GM21515 (cell line): ENCODE results near the gene ZFR.
"Not testable (repeated sequence)": the region's sequence is repeated elsewhere in the genome, so short reads cannot be mapped to it uniquely, and the experiment has no call there.

Source experiments
- ATAC-seq: cut with Tn5 transposase; IDR thresholded peaks from one replicate; pipeline ENCODE4 v1.9.1; 2021; ENCODE audit not compliant: unreplicated experiment

ZFR gene

DNA sequence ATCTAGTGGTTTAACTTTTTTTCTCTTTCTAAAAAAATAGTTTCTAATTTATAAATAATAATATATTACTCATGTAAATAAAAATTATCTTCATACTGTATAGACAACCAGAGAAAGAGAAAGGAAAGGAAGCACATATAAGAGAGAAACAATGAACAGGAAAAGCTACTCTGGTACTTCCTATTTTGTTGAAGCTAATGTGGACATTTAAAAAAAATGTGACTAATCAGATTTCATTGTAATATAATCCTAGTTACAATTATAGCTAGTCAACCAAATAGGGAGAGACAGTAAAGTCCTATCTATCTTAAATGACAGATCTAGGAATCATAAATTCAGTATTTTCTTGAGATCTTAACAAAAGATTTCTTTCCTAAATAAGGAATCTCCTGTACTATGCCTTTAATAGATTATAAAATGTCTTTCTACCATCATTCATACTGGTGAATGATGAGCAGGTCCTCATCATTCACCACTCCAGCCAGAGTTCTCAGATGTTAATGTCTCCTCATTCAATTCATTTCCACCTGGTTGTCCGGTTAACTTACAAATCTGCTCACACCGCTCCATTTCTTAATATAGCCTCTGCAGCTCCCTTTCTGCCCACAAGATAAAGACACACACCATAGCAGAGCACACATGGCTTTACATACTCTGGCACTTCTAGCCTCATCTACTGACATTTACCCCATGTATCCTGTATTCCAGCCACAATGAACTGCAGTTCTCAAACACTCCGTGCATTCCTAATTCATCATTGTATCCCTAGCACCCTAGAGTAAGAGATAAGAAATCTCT is 30.9 kb downstream of the ZFR start:
- no peak for ATAC-seq

DNA sequence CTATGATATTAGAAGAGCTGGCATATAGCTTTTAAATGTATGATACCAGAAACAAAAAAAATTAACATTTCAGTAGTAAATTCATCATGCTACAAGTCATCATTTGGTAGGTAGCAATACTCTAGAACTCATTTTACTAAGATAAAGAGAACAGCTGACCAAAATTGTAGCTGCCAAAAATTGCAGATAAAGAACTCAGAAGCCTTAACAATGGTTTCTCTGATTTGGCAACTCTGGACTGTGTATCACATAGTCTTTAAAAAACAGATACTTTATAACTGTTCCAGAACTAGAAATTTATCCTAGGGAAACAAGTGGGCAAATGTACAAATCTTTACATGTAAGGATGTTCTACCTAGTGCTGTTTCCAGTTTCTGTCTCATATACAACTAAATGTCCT is 33.9 kb downstream of the ZFR start:
- no peak for ATAC-seq

DNA sequence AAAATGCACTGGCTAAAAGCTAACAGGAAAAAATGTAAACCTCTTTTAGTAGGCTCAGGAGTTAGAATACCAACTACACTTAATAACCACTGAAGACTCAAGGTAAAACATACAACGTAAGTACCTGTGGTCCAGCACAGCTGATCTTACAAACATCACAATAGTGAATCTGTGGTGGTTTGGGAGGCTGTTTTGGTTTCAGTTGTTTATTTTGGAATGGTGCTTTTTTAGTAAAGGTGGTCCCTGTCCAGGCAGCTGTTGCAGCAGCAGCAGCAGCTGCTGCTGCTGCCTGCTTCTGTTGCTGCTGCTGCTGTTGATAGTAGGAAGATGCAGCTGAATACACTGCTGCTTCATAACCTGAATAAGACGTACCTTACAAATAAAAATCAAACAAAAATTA is 37.9 kb downstream of the ZFR start:
- ATAC-seq: peak; percentile 78

- ATAC-seq: no peak
These were observed 39.0 kb downstream of the ZFR start for GRCh38 chr5:32405507-32405906.

GRCh38 chr5:32403760-32404159 is 40.8 kb downstream of the ZFR start:
- no peak for ATAC-seq

DNA sequence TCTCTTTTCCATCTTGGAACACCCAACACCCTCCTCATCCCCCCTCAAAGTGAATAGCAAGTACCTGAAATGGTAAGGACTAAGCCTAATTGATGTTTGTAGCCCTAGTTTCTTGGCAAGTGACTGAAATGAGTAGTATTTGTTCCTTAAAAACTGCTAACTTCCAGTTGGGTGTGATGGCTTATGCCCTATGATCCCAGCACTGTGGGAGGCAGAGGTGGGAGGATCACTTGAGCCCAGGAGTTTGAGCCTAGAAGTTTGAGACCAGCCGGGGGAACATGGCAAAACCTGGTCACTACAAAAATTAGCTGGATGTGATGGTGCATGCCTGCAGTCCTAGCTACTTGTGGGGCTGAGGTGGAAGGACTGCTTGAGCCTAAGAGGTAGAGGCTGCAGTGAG is 44.1 kb downstream of the ZFR start:
- no peak for ATAC-seq

DNA sequence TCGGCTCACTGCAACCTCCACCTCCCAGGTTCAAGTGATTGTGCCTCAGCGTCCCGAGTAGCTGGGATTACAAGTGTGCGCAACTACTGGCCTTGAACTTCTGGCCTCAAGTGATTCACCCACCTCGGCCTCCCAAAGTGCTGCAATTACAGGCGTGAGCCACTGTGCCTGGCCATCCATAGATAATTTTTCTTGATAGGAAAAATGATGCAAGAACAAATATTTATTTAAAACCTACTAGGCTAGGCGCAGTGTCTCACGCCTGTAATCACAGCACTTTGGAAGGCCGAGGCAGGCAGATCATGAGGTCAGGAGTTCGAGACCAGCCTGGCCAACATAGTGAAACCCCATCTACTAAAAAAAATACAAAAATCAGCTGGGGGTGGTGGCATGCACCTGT is 45.8 kb downstream of the ZFR start:
- not testable (repeated sequence) for ATAC-seq

DNA sequence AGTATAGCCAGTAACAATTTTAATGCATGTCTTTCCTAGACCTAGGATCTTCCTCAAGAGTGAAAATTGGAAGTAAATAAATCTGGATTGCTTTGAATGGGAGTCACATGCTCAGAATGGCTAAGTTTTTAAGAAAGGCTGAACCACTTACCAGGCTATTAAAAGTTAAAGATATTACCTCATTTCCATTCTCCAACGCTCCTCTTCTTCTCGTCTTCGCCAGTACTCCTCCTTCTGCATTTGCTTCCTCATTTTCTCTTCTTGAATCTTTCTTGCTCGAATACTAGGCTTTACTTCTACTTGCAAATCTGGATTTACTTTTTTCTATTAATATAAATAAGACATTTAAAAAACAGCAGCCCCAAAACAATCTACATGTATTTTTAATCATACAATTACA is 49.6 kb downstream of the ZFR start:
- no peak for ATAC-seq

DNA sequence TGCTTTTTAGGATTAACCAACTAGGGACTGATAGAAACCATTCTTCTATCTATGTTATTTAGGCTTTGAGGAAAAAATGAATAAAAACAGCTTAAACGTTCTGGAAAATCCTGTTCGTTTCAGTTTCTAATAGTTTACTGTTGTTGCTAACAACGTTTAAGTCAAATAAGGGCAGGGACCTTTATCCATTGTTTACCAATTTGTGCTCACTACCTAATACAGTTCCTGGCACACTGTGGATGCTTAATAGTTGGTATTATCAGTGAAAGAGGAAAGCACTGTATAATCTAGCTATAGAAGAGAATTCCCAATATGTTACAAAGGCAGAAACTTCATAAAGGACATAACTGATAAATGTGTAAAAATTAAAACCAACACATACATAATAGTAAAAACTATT is 52.5 kb downstream of the ZFR start:
- ATAC-seq: no peak

DNA sequence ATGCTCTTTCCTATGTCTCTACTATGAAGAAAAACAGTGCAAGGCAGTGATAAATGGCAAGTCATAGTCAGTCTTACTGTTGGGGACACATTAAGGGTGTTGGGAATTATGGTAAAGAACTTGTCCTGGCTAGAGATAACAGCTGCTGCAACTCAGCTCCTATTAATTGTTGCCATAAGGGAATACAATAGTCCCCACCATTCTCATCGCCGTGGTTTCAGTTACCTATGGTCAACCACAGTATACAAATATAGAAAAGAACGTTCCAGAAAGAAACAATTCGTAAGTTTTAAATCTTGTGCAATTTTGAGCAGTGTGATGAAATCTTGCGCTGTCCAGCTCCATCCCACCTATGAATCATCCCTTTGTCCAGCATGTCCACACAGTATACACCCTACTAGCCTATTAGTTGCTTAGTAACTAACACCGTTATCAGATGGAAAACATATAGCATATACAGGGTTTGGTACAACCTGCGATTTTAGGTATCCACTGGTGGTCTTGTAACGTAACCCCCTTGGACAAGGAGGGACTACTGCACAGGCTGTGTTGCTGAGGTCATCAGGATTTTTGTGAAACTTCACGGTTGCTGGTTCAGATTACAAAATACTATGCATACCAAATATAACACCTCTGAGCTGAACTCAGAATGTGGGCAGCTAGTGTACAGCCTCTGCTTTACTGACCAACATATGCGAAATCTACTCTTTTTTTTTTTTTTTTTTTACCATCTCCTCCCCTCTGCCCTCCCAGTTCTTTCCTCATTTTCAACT is 53.5 kb downstream of the ZFR start:
- ATAC-seq: no peak

DNA sequence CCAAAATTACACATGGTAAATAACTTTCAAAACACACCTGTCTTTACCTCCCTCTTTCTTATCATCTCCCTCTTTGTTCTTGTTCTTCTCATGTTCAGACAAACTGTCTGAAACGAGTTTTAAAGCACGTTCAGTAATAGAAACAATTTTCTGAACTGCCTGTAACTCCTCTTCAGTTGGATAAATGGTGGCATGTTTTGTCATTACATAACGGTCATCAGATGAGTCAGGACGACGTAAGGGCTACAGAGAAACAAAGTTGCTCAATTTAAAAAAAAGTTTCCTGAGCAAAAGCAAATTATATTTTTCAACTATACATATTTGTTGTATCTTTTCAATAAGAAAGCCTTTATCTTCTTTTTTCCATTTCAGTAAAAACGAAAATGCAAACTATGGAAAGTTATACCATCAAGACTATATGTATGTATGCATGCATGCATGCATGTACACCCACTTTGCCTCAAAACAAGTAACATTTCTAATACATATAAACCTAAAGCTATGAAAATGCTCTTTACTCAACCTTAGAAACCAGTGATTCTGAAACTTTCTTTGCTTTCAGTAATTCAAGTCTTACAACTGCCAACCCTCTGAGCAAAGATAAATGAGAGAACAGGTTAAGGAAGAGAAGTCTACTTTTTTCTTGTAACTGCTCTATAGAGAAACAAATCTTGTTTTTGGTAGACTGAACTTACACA is 56.0 kb downstream of the ZFR start:
- ATAC-seq: no peak

DNA sequence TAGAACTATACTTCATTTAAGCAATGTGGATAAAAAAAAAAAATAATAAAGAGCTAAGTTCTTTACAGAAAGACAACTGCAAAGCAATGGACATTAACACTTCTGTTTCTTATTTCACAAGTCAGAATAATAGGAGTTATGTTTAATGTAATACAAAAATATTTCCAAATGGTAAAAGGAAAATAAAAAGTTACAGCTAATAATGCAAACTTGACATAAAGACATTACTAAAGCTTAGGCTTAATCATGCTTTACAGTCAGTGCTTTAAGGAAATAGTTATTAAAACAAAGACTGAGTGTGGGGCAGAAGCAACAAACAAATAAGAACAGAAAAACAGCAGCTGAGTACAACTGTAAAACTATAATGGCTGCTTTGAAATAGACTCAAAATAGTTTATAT is 56.7 kb downstream of the ZFR start:
- no peak for ATAC-seq

GRCh38 chr5:32387211-32387610 is 57.3 kb downstream of the ZFR start:
- no peak for ATAC-seq

GRCh38 chr5:32384621-32385020 is 59.9 kb downstream of the ZFR start:
- no peak for ATAC-seq

DNA sequence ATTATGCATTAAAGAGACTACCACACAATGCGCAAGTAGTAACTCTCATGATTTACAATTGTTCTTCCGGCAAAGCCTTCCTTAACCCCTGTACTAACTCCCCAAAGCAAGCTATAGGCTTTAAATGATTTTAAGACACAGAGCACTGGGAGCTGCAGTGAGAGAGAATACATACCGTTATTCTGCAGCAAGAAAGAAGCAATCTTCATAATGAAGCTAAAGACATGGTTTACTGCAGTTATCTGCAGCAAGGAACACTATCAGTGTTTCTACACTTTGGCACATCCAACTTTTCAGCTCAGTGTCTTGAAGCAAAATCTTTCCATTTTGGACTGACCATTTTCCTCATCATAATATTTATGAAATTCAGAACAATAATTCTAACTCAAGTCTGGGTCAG is 61.0 kb downstream of the ZFR start:
- no peak for ATAC-seq

- ATAC-seq: no peak
These were observed 61.5 kb downstream of the ZFR start for GRCh38 chr5:32383065-32383464.

GRCh38 chr5:32379421-32379820 is 65.1 kb downstream of the ZFR start:
- ATAC-seq: no peak

DNA sequence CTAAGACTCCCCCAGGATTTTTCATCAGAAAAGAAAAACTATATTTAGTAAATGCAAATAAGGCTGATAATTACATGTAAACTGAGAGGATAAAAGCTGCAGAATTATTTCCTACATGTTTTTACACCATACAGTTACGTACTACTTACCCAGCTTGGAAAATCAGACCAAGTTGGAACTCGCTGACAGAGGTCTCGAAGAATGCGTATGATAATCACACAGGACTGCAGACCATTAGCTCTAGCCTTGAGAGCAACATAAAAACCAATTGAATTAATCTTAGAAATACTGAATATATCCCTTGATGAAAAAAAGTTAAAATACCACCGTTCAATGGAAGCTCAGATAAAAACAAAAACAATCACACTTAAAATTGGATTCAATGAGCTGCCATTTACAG is 65.6 kb downstream of the ZFR start:
- ATAC-seq: no peak

- no peak for ATAC-seq
These were observed 74.9 kb downstream of the ZFR start for GRCh38 chr5:32369542-32370155.

DNA sequence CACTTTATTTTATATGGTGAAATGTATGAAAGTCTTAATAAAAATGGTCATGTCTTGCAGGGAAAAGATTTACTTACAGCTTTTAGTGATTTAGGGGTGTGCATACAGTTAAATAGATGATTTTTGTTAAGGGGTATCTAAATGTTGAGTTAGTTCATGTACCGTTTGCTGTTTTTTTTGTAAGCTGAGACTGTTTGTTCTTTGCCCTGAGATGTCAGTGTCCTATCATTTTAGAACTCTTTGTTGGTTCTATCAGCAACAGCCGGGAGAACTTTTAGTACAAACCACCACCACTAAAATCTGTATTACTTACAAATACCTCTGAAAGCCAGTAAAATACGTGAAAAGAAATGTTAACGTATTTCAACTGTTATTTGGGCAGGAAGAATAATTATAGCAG is 75.5 kb downstream of the ZFR start:
- ATAC-seq: no peak

DNA sequence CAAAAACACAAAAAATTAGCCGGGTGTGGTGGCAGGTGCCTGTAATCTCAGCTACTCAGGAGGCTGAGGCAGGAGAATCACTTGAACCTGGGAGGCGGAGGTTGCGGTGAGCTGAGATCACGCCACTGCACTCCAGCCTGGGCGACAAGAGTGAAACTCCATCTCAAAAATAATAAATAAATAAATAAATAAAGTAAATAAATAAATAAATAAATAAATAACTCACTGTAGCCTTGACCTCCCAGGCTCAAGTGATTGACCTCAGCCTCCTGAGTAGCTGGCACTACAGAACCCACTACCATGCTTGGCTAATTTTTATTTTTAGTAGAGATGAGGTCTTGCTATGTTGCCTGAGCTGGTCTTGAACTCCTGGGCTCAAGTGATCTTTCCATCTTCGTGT is 77.3 kb downstream of the ZFR start:
- ATAC-seq: not testable (repeated sequence)

- ATAC-seq: no peak
These were observed 78.9 kb downstream of the ZFR start for GRCh38 chr5:32365623-32366022.
